ENCODE results near the gene DNAJC15.

DNAJC15 gene

DNA sequence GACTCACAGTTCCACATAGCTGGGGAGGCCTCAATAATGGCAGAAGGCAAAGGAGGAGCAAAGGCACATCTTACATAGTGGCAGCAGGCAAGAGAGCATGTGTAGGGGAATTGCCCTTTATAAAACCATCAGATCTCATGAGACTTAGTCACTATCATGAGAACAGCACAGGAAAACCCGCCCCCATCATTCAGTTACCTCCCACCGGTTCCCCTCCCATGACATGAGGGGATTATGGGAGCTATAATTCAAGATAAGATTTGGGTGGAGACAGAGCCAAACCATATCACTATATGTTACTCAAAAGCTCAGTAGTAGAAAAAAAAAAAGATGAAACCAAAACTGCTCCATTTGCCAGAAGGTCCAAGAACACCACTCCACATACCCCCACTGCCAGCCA is 58.5 kb downstream of the DNAJC15 start:
- Histone ChIP-seq H3K9ac (ENCODE audit: low read length) (no peak overlapping the region), H2BK120ac (ENCODE audit: insufficient read depth, low read length, poor library complexity) (no peak overlapping the region), H3K4me1 (ENCODE audit: control insufficient read depth in 1 of 2, insufficient read depth in 2 of 2, low read length in 2 of 2) (peaks cover 0 to 6% of the 10 kb centered on the region in 2 experiments), H2BK5ac (ENCODE audit: low read depth, low read length, poor library complexity) (no peak overlapping the region), H2AK5ac (ENCODE audit: low read length) (no peak overlapping the region), H4K8ac (ENCODE audit: low read depth, low read length) (no peak overlapping the region), H4K12ac (ENCODE audit: low read depth, low read length) (no peak overlapping the region), H3K4me2 (ENCODE audit: low read length) (no peak overlapping the region), H3K36me3 (ENCODE audit: control insufficient read depth in 1 of 2, insufficient read depth in 2 of 2, low read length in 2 of 2) (peaks cover 8 to 12% of the 10 kb centered on the region in 2 experiments), H3K18ac (ENCODE audit: low read length) (no peak overlapping the region), H3K27me3 (ENCODE audit: insufficient read depth, low read length) (no peaks in the 10 kb centered on the region), H3K14ac (ENCODE audit: low read length) (no peak overlapping the region), H3K79me1 (ENCODE audit: low read length) (peaks cover 2% of the 10 kb centered on the region), H3K27ac (ENCODE audit: low read depth, low read length) (no peak overlapping the region), H3K23ac (ENCODE audit: low read length) (no peak overlapping the region), H2AFZ (ENCODE audit: insufficient read depth, low read length, poor library complexity) (no peak overlapping the region), H2BK12ac (ENCODE audit: low read length) (no peak overlapping the region), H3K79me2 (ENCODE audit: control insufficient read depth, insufficient read depth, low read length, poor library complexity) (no peaks in the 10 kb centered on the region), H3K9me3 (ENCODE audit: insufficient read depth, low read depth, low read length) (no peaks in the 10 kb centered on the region), H3K4ac (ENCODE audit: low read depth, low read length) (no peak overlapping the region), H3K4me3 (ENCODE audit: low read depth, low read length) (no peak overlapping the region), H4K91ac (ENCODE audit: low read depth, low read length) (no peak overlapping the region)
- no peak for DNase-seq
- no CpG with 5 or more reads among the region's 2 CpGs for WGBS (ENCODE audit: extremely low coverage, insufficient coverage, insufficient read length)

DNA sequence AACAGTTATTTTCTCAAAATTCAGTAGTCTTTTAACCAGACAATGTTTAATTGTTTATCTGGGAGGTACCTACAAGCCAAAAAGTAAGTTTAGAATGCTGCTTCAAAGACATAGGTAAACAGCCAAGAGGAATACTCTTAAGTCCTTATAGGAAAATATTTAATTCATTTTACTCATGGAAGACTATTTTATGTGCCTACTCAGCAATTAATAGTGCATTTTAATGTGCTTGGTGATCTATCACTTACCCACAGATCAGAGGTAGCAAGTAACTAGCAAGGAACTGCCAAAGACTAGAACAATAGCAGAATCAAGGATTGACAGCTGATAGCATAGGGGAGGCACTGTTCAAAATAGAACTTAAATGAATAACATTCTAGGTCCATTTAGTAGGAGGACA is 60.4 kb downstream of the DNAJC15 start:
- Histone ChIP-seq H2BK5ac (ENCODE audit: low read depth, low read length, poor library complexity) (no peak overlapping the region), H3K4ac (ENCODE audit: low read depth, low read length) (no peak overlapping the region), H4K12ac (ENCODE audit: low read depth, low read length) (no peak overlapping the region), H3K27me3 (ENCODE audit: insufficient read depth, low read length) (no peaks in the 10 kb centered on the region), H3K4me2 (ENCODE audit: low read length) (no peak overlapping the region), H2BK120ac (ENCODE audit: insufficient read depth, low read length, poor library complexity) (no peak overlapping the region), H3K18ac (ENCODE audit: low read length) (no peak overlapping the region), H3K14ac (ENCODE audit: low read length) (no peak overlapping the region), H3K4me1 (ENCODE audit: control insufficient read depth in 1 of 2, insufficient read depth in 2 of 2, low read length in 2 of 2) (peaks cover 0 to 2% of the 10 kb centered on the region in 2 experiments), H3K23ac (ENCODE audit: low read length) (no peak overlapping the region), H3K27ac (ENCODE audit: low read depth, low read length) (no peak overlapping the region), H3K4me3 (ENCODE audit: low read depth, low read length) (no peak overlapping the region), H3K9ac (ENCODE audit: low read length) (no peak overlapping the region), H4K8ac (ENCODE audit: low read depth, low read length) (no peak overlapping the region), H3K79me2 (ENCODE audit: control insufficient read depth, insufficient read depth, low read length, poor library complexity) (no peaks in the 10 kb centered on the region), H2AK5ac (ENCODE audit: low read length) (no peak overlapping the region), H2BK12ac (ENCODE audit: low read length) (no peak overlapping the region), H2AFZ (ENCODE audit: insufficient read depth, low read length, poor library complexity) (no peak overlapping the region), H3K79me1 (ENCODE audit: low read length) (no peaks in the 10 kb centered on the region), H3K9me3 (ENCODE audit: insufficient read depth, low read depth, low read length) (no peaks in the 10 kb centered on the region), H3K36me3 (ENCODE audit: control insufficient read depth in 1 of 2, insufficient read depth in 2 of 2, low read length in 2 of 2) (peaks cover 8 to 12% of the 10 kb centered on the region in 2 experiments), H4K91ac (ENCODE audit: low read depth, low read length) (no peak overlapping the region)
- no peak for DNase-seq

DNA sequence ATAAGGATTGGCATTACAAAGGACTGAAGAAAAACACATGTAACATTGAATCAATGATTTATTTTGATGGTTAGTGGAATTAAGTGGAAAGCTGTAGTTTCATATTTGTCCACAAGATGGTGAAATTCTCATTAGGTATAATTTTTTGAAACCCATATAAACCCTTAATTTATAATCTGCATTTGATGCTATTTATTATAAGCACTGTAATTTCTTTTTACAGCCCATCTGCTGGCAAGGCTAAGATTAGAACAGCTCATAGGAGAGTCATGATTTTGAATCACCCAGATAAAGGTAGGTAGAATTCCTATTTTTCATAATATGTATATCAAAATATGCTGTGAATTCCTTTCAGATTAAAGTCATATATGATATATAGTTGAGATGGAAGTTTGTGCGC is 62.2 kb downstream of the DNAJC15 start:
- Histone ChIP-seq H3K9ac (ENCODE audit: low read length) (no peak overlapping the region), H4K91ac (ENCODE audit: low read depth, low read length) (no peak overlapping the region), H4K8ac (ENCODE audit: low read depth, low read length) (no peak overlapping the region), H2AK5ac (ENCODE audit: low read length) (no peak overlapping the region), H3K27me3 (ENCODE audit: insufficient read depth, low read length) (no peaks in the 10 kb centered on the region), H3K18ac (ENCODE audit: low read length) (no peak overlapping the region), H3K9me3 (ENCODE audit: insufficient read depth, low read depth, low read length) (no peaks in the 10 kb centered on the region), H3K4me1 (ENCODE audit: control insufficient read depth in 1 of 2, insufficient read depth in 2 of 2, low read length in 2 of 2) (peaks cover 0 to 2% of the 10 kb centered on the region in 2 experiments), H3K14ac (ENCODE audit: low read length) (no peak overlapping the region), H3K4me2 (ENCODE audit: low read length) (no peak overlapping the region), H4K12ac (ENCODE audit: low read depth, low read length) (no peak overlapping the region), H2BK12ac (ENCODE audit: low read length) (no peak overlapping the region), H2BK120ac (ENCODE audit: insufficient read depth, low read length, poor library complexity) (no peak overlapping the region), H3K79me1 (ENCODE audit: low read length) (no peaks in the 10 kb centered on the region), H3K23ac (ENCODE audit: low read length) (no peak overlapping the region), H2AFZ (ENCODE audit: insufficient read depth, low read length, poor library complexity) (no peak overlapping the region), H3K36me3 (ENCODE audit: control insufficient read depth in 1 of 2, insufficient read depth in 2 of 2, low read length in 2 of 2) (peaks cover 8 to 13% of the 10 kb centered on the region in 2 experiments), H3K79me2 (ENCODE audit: control insufficient read depth, insufficient read depth, low read length, poor library complexity) (no peaks in the 10 kb centered on the region), H3K4me3 (ENCODE audit: low read depth, low read length) (no peak overlapping the region), H3K4ac (ENCODE audit: low read depth, low read length) (no peak overlapping the region), H2BK5ac (ENCODE audit: low read depth, low read length, poor library complexity) (no peak overlapping the region), H3K27ac (ENCODE audit: low read depth, low read length) (no peak overlapping the region)
- WGBS (ENCODE audit: extremely low coverage, insufficient coverage, insufficient read length) = no CpG with 5 or more reads among the region's 1 CpG
- DNase-seq = peak in 1 of 2 donors; percentile 56

DNA sequence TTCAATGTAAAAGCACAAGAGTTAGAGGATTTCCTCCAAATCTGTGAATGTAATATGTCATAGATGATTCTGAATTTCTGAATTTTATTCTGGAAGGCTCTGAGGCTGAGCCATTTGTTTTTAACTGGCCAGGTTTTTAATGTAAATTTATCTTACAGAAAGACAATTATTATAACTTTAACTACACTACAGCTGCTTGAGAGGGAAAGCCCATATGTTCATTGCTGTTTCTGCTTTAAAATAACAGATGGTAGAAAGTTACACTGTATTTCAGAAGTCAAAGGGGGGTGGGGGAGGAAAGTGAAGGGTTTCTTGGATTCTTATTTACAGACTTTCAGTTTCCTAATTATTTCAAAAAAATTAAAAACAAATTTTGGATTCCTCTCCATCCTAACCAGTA is 62.8 kb downstream of the DNAJC15 start:
- Histone ChIP-seq H3K36me3 (ENCODE audit: control insufficient read depth in 1 of 2, insufficient read depth in 2 of 2, low read length in 2 of 2) (peaks cover 10 to 13% of the 10 kb centered on the region in 2 experiments), H2AFZ (ENCODE audit: insufficient read depth, low read length, poor library complexity) (no peak overlapping the region), H3K18ac (ENCODE audit: low read length) (no peak overlapping the region), H3K9ac (ENCODE audit: low read length) (no peak overlapping the region), H3K4me1 (ENCODE audit: control insufficient read depth in 1 of 2, insufficient read depth in 2 of 2, low read length in 2 of 2) (peaks cover 0 to 2% of the 10 kb centered on the region in 2 experiments), H3K23ac (ENCODE audit: low read length) (no peak overlapping the region), H2BK120ac (ENCODE audit: insufficient read depth, low read length, poor library complexity) (no peak overlapping the region), H3K9me3 (ENCODE audit: insufficient read depth, low read depth, low read length) (no peaks in the 10 kb centered on the region), H3K4me3 (ENCODE audit: low read depth, low read length) (no peak overlapping the region), H2BK12ac (ENCODE audit: low read length) (no peak overlapping the region), H3K4me2 (ENCODE audit: low read length) (no peak overlapping the region), H4K8ac (ENCODE audit: low read depth, low read length) (no peak overlapping the region), H2BK5ac (ENCODE audit: low read depth, low read length, poor library complexity) (no peak overlapping the region), H2AK5ac (ENCODE audit: low read length) (no peak overlapping the region), H3K4ac (ENCODE audit: low read depth, low read length) (no peak overlapping the region), H3K79me2 (ENCODE audit: control insufficient read depth, insufficient read depth, low read length, poor library complexity) (no peaks in the 10 kb centered on the region), H3K27me3 (ENCODE audit: insufficient read depth, low read length) (no peaks in the 10 kb centered on the region), H3K14ac (ENCODE audit: low read length) (no peak overlapping the region), H3K27ac (ENCODE audit: low read depth, low read length) (no peak overlapping the region), H4K91ac (ENCODE audit: low read depth, low read length) (no peak overlapping the region), H3K79me1 (ENCODE audit: low read length) (no peaks in the 10 kb centered on the region), H4K12ac (ENCODE audit: low read depth, low read length) (no peak overlapping the region)
- DNase-seq = no peak

All from trophoblast cell (in vitro differentiated cells and primary cell).